Inflammatory macrophage treated with lipopolysaccharide for 1 hour (primary cell): ENCODE data around the gene NDUFA3.
A peak's percentile ranks its signal among the peaks of the same experiment; 100 is the strongest.

Experiments used
- DNase-seq, 2 donors: peaks; one replicate each; pipeline ENCODE4 v3.0.0-alpha.2; 2020 to 2022

Gene NDUFA3

DNA sequence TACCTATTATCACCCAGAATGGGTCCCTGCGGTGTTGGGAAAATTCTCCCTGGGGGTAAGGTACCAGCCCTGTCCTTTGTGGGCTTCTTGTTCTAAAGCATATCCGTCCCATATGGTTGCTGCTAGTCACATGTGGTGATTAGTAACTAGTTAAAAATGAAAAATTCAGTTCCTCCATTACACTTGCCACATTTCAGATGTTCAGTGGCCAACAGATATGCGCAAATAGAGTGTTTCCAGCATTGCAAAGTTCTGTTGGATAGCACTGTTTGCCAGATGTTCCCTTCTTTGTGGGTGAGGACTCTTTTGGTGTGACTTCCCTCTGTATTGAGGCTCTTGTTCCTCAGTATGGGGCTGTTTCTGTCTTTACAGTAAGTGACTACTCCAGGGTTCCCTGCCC, 38.7 kb downstream of the NDUFA3 start:
- DNase-seq = peak; percentile 9 to 31

DNA sequence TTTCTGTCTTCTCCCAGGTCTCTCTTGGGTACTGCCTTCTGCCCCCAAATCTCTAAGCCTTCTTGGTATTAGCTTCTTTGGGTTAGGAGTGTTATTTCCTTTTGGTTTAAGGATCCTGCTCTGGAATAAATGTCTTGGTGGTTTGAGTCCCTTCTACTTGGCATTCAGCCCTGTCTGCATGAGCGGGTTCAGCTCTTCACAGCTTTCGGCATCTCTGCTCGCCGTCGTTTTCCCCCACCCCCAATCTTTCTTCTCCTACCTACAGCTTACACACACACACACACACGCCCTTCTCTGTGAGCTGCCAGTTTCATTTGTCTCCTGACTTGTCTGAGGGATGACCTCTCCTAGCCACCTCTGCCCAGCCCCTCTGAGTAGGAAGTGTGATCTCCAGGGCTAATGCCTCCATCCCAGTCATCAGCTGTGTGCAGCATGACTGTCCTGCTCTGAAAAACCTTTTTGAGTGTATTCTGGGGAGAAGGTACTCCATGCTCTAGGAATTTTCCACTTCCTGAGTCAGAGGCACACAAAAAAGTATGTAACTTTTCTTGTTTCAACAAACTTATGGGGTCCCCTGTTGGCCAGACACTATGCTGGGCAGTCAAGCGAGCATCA, 39.6 kb downstream of the NDUFA3 start:
- no peak for DNase-seq

DNA sequence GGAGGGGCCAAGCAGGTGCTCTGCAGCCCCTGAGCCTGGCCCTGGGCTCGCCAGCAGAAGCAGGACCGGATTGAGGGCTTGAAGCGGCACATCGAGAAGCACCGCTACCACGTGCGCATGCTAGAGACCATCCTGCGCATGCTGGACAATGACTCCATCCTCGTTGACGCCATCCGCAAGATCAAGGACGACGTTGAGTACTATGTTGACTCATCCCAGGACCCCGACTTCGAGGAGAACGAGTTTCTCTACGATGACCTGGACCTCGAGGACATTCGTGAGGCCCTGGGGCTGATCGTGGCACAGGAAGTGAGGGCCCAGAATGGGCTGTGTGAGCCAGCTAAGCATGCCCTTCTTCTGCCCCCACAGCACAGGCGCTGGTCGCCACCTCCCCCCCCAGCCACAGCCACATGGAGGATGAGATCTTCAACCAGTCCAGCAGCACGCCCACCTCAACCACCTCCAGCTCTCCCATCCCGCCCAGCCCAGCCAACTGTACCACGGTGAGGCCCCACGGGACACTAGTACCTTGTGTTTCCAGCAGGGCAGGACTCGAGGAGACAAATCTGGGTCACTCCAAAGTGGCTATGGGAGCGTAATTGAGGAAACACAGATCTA, 43.0 kb downstream of the NDUFA3 start:
- no peak for DNase-seq

DNA sequence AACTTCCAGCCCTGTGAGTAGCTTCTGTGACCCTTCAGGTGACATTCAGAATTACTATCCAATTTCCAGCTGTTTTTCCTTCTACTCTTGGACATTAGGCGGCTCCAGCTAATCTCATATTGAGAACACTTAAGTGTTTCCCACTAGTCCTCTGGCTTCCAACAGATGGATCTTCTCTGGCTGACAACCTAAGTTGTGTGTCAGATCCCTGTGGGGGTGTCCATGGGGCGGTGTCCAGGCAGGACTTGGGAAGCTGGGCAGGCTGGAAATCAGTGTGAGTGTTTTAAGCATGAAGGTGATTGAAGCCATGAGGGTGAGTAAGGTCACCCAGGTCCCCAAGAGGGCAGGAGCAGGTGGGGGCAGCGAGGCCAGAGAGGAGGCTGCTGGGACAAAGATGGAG, 45.0 kb downstream of the NDUFA3 start:
- DNase-seq = no peak

DNA sequence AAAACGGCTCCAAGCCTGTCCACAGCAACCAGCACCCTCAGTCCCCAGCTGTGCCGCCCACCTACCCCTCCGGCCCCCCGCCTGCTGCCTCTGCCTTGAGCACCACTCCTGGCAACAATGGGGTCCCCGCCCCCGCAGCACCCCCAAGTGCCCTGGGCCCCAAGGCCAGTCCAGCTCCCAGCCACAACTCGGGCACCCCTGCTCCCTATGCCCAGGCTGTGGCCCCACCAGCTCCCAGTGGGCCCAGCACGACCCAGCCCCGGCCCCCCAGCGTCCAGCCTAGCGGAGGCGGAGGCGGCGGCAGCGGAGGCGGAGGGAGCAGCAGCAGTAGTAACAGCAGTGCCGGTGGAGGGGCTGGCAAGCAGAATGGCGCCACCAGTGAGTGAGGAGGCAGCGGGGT, 45.5 kb downstream of the NDUFA3 start:
- DNase-seq = no peak

DNA sequence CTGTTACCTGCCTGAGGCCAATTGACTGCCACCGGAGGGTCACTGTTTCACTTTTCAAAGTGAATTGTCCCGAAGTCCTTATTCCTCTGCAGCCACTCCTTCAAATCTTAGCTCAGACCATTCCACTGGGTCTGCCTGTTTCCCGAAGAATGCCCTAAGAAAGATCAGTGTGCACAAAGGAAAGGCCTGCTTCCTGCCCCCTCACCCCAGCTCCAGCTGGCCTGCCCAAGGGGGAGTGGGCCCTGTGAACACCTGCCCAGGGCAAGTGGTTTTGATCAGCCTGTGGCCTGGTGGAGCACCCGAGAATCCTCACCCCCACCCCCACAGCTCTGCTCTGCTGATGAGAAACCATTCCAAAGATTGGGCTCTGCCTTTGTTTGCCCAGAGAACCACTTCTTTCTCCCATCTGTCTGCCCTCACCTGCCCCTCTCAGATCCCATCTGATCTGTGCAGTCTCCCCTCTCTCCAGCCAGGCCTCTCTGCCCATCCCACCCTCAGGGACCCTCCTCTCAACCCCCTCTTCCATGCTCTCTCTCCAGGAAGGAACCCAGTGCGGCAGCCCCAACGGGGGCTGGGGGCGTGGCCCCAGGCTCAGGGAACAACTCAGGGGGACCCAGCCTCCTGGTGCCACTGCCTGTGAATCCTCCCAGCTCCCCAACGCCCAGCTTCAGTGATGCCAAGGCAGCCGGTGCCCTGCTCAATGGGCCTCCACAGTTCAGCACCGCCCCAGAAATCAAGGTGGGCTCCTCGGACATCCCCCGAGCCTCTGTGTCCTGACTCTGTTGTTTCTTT, 46.6 kb downstream of the NDUFA3 start:
- no peak for DNase-seq

DNA sequence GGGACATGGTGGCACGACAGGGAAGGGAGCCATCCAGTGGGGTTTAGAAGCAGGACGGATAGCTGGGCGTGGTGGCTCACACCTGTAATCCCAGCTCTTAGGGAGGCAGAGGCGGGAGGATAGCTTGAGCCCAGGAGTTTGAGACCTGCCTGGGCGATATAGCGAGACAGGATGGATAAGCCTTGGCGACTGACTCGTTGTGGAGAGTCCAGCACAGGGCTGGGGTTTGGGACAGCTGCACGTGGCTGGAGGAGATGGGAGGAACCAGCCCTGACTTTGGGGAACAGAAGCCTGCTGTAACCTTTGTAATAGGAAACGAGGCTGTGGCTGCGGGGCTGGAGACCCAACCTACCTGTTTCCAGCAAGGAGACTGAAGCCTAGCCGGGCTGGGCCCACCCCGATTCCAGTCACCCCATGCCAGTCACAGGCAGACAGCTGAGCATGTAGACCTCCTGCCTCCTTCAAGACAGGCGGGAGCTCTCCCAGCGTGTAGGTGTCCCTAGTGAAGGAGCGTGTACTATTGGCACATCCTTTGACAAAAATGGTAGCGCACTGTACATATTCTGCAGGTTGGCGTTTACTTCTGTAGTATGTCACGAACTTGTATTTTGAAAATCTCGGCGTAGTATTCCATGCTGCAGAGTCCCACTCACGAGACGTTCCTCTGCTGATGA, 48.8 kb downstream of the NDUFA3 start:
- no peak for DNase-seq

DNA sequence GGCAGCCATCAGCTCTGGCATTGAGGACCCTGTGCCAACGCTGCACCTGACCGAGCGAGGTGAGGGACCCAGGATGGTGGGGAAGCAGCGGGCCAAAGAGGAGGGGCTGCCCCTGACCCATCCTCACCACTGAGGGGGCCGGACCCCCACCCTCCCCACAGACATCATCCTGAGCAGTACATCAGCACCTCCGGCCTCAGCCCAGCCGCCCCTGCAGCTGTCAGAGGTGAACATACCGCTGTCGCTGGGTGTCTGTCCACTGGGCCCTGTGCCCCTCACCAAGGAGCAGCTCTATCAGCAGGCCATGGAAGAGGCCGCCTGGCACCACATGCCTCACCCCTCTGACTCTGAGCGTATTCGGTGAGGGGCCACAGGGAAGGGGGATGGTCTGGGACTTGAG, 49.6 kb downstream of the NDUFA3 start:
- no peak for DNase-seq

DNA sequence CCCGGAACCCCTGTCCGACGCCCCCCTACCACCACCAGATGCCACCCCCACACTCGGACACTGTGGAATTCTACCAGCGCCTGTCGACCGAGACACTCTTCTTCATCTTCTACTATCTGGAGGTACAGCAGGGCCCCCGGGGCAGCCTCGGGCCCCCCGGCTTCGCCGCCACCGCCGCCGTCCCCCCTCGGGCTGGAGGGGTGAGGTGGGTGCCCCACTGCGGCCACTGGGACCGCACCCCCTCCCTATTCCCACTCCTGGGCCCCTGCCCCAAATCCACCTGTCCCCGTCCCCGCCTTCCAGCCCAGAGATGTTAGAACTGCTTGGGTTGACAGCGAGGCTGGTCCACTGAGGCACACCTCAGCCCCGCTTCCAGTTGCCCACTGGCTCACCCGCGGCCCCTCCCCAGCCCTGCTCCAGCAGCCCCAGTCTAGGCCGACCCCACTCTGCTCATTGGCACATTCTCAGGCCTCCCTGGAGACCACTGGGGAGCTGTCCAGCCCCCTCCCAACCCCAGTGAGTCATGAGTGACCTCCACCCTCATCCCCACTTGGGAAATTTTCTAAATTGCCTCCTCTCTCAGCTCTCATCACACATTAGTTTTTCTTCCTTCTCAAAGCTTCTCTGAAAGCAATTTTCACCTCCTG, 50.3 kb downstream of the NDUFA3 start:
- no peak for DNase-seq

DNA sequence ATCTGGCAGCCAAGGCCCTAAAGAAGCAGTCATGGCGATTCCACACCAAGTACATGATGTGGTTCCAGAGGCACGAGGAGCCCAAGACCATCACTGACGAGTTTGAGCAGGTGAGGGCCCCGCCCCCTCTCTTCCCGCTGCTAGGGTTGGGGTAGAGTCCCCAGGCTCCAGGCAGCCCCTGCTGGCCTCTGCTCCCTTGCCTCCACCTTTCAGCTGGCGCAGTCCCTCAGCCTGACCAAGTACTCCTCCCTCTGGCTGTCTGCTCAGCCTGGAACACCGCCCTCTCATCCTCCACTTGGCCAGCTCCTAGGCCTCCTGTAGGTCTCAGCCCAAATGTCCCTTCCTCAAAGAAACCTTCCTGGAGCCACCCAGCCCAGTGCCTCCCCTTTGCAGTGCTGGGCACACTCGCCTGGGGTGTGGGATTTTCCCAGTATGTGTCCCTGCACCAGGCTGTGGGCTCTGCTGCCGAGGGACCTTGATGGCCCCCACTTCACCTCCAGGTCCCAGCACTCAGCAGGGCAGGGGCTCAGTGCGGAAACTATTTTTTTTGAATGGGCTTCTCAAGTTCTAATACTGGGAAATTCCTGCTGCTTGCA, 51.2 kb downstream of the NDUFA3 start:
- DNase-seq = no peak

DNA sequence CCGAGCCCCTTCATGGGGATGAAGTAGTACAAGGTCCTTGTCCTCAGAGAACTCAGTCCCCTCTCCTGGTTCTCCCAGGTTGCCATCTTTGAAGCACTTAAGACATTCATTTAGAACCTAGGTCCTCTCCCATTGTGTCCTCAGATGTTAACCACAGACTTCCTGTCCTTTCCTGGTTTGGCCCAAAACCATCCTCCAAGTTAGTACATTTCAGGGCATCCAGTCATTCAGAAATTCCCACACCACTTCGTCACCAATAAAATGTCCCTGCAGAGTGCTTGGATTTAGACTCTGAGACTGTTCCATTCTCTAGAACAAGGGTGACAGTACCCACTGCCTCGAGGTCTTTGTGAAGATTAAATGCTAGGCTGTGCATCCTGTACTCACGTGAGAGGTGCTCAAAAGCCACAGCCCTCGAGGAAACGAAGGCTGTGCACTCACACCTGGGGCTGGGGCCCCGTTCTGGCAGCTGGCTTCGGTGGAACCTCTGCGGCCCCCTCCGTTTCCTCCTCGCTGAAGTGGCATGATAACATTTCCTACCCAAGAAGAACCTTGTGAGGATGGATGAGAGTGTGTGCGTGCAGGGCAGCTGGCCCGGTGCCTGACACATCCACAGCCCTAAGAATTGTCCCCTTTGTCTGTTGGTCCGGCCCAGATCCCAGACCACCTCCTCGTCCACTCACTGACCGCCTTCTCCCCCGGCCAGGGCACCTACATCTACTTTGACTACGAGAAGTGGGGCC, 52.1 kb downstream of the NDUFA3 start:
- no peak for DNase-seq

DNA sequence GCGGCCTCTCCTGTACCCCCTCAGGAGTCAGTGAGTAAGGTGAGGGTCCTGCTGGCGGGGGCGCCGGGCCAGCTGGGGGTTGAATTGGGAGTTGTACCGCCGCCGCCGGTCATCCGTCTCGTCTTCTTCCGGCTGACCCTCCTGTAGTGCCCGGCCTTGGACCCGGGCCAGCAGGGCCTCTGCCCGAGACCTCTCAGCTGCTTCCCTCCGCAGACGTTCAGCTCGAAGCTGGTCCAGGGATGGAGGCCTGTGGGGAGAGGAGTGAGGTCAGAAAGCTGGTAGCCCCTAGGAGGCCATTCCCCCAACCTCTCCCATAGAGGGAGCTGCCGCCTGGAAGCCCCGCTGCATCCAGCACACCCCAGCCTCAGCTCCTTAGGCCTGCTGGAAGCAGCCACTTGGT, 53.0 kb downstream of the NDUFA3 start:
- DNase-seq = no peak

DNA sequence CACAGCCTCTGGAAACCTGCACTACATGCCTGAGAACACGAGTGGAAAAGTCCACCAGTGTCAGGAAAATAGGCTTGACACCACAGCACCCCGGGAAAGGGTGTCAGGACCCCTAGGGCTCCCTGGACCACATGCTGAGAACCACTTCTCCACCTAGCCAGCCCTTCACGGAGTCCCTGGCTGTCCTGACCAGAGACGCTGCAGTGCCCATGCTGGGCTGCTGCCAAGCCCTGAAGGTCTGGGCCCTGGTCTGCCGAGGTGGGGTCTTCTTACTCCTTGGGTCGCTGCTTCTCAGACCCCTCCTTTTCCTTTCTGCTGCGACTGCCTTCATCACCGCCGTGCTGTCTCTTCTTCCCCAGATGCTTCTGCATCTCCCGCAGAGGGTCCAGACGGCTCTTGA, 53.8 kb downstream of the NDUFA3 start:
- DNase-seq = no peak

DNA sequence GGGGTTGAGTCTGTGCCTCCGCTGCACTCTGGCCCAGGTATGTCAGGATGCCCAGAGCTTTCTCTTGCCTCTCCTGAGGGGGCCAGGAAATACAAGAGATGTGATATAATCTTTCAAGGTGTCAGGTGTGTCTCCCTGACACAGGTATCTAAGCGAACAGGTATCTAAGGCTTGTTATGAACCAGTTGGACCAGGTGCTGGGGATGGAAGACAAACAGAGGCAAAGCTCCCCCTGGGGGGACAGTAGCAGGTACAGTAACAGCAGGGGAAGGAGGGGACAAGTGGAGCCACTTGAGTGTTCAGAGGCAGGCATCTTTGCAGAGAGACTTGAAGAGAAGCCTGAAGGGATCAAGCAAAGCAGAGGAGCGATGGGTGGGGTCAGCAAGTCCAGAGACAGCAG, 54.3 kb downstream of the NDUFA3 start:
- DNase-seq = no peak
